Epithelial cell of proximal tubule (primary cell): ENCODE data around the gene PACS2. TPM values are rescaled to one million over a fixed set of nuclear protein-coding genes. Genes with fewer than 3 reads are reported as not detected.
A peak's percentile ranks its signal among the peaks of the same experiment; 100 is the strongest.
"Not testable (repeated sequence)": the region's sequence is repeated elsewhere in the genome, so short reads cannot be mapped to it uniquely, and the experiment has no call there.

Source experiments
- DNase-seq: peaks from one replicate; pipeline ENCODE4 v3.0.0-alpha.2; 2011; ENCODE audit warnings: low read depth
- H3K4me3 ChIP-seq: 2 replicates; pipeline ENCODE4 v1.5.1; 2011; ENCODE audit warnings: low read depth, mild to moderate bottlenecking, low read length
- total RNA-seq: library from RNA; depleted of rRNA; stranded (reverse); fragments of >200 nt; gene quantifications from 2 replicates; pipeline ENCODE4 v1.2.3, GENCODE V29; 2015
- TF ChIP-seq, protein P1 (sequence below): conservative IDR thresholded peaks from 2 replicates; pipeline ENCODE4 v1.5.1; 2012; ENCODE audit warnings: low read depth, mild to moderate bottlenecking, low read length

PACS2 gene
- total RNA-seq, 1 donor from 2014 or later = 68.7 TPM

DNA sequence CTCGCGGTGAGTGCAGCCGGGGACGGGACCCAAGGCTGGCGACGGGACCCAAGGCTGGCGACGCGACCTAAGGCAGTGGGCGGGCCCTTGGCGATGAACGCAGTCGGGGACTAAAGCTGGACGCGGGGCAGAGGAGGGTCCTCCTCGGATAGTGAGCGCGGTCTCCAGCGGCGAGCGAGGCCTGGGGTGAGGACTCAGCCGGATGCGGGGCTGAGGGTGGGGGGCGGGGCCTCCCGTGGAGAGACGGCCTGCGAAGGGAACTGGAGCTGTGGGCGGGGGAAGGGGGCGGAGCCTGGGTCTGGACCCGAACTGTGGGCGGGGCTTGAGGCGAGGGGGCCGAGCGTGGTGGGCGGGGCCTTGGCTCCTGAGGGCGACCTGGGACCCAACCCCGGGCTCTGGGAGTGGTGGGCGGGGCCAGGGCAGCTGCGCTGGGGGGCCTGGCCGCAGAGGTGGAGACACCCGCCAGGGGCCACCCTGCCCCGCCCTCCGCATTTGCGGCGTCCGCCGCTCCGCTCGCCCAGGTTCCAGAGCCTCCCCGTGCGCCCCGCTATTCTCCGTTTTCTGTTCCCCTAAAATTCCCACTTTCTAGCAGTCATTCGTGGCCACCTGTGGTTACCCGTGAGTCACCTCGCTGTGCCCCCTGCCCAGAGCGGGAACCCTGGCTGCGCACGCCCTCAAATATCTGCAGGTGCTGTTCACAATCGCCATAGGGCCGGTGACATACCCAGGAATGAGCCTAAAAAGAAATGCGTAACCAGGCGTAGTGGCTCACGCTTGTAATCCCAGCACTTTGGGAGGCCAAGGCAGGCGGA, 13.2 kb upstream of the PACS2 start:
- TF ChIP-seq, protein P1, sequence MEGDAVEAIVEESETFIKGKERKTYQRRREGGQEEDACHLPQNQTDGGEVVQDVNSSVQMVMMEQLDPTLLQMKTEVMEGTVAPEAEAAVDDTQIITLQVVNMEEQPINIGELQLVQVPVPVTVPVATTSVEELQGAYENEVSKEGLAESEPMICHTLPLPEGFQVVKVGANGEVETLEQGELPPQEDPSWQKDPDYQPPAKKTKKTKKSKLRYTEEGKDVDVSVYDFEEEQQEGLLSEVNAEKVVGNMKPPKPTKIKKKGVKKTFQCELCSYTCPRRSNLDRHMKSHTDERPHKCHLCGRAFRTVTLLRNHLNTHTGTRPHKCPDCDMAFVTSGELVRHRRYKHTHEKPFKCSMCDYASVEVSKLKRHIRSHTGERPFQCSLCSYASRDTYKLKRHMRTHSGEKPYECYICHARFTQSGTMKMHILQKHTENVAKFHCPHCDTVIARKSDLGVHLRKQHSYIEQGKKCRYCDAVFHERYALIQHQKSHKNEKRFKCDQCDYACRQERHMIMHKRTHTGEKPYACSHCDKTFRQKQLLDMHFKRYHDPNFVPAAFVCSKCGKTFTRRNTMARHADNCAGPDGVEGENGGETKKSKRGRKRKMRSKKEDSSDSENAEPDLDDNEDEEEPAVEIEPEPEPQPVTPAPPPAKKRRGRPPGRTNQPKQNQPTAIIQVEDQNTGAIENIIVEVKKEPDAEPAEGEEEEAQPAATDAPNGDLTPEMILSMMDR = no peak
- peak; percentile 29 for DNase-seq
- H3K4me3 ChIP-seq = peak overlapping the region; percentile 75

DNA sequence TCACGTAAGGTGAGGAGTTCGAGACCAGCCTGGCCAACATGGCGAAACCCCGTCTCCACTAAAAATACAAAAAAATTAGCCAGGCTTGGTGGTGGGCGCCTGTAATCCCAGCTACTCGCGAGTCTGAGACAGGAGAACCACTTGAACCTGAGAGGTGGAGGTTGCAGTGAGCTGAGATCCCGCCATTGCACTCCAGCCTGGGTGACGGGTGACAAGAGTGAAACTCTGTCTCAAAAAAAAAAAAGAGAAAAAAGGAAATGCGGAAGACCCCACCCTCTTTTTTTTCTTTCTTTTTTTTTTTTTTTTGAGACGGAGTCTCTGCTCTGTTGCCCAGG, 12.7 kb upstream of the PACS2 start:
- H3K4me3 ChIP-seq = peak overlapping the region; percentile 75
- DNase-seq = not testable (repeated sequence)

DNA sequence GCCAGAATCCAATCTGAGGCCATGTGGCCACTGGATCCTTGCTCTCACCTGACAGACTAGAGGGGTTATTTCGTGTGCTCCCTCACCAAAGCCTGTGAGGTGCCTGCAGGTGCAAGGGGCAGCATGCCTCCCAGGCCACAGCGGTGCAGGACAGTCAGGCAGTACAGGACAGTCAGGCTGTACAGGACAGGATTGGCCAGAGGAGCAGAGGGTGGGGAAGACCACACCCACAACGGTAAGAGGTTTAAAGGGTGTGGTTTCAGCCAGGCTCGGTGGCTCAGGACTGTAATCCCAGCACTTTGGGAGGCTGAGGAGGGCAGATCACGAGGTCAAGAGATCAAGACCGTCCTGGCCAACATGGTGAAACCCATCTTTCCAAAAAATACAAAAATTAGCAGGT, 10.6 kb upstream of the PACS2 start:
- TF ChIP-seq, protein P1 = no peak
- H3K4me3 ChIP-seq = no peak overlapping the region
- no peak for DNase-seq

DNA sequence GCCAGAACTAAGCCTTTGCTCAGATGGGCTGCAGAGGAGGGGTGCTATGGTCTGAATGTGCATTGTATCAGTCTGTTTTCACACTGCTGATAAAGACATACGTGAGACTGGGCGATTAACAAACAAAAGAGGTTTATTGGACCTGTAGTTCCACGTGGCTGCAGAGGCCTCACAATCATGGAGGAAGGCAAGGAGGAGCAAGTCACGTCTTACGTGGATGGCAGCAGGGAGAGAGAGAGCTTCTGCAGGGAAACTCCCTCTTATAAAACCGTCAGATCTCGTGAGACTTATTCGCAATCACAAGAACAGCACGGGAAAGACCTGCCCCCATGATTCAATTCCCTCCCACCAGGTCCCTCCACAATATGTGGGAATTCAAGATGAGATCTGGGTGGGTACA, 10.0 kb upstream of the PACS2 start:
- TF ChIP-seq, protein P1 = no peak
- no peak for DNase-seq

DNA sequence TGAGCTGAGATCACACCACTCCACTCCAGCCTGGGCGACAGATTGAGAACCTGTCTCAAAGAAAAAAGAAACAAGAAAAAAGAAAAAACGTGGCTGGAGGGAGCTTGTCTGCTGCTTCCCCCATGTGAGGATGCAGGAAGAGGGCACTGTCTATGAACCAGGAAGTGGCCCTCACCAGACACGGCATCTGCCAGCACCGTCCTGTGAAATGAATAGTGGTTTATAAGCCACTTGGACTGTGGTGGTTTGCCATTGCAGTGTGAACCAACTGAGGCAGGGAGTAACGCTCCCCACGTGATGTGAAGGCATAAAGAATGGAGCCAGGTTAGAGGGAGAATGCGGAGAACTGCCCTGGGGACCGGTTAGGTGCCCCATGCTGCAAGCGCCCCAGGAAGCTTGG, 9.2 kb upstream of the PACS2 start:
- TF ChIP-seq, protein P1 = no peak
- no peak overlapping the region for H3K4me3 ChIP-seq
- no peak for DNase-seq

More for the DNA sequence above, 10.0 kb upstream of the PACS2 start:
- no peak overlapping the region for H3K4me3 ChIP-seq

DNA sequence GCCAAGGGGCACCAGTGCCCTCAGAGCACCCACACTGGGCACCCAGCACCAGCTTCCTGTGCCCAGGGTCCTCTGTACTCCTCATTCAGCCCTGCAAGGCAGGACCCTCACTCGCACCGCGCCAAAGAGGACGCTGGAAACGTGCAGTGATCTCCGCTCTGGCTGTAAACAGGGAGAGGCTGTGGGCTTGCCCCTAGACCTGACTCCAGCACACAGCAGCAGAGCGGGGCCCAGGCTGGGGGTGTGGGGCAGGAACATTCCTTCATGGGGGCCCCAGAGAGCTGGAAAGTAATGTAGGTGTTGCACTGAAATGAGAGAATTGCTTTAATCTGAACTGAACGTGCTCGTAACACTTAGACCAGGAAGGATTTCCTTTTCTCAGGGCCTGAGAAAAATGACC, 8.8 kb upstream of the PACS2 start:
- no peak for DNase-seq
- TF ChIP-seq, protein P1 = no peak
- H3K4me3 ChIP-seq = no peak overlapping the region

DNA sequence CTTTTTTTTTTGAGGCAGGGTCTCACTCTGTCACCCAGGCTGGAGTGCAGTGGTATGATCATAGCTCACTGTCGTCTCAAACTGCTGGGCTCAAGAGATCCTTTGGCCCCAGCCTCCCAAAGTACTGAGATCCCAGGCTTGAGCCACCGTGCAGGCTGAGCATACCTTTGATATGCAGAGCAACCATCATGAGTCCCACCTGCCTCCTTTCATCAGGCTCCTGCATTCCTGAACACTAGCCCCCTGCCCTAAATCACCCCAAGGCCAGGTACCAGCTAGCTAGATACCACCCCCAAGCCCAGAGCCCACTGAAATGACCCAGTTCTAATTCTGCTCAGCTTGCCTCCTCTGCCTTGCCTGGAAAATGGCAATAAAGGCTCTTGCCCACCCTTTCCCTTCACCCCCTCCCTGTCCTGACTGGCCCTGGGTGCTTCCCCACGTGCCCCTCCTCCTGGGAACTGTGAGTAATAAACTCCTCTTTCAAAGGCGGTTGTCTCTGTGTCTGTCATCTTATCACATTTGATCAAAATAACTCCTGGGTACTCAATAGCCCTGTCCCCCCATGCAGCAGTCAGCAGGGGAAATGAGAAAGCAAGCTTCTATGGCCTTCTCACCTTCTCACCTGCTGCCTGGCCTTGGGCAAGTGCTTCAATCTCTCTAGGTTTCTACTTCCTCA, 7.4 kb upstream of the PACS2 start:
- no peak for DNase-seq
- no peak overlapping the region for H3K4me3 ChIP-seq
- TF ChIP-seq, protein P1 = no peak
